Activated CD4-positive, alpha-beta T cell treated with anti-CD3 and anti-CD28 coated beads, Interleukin-2, Interleukin-4, amounts not matched to agents 100 ng/mL and 50 ng/mL, durations not matched to agents 16 hours and 8 hours (primary cell): ENCODE data around the gene SCUBE1.

Experiments used
- DNase-seq: peaks from one replicate; pipeline ENCODE4 v3.0.0-alpha.2; 2020; ENCODE audit warnings: low spot score

The SCUBE1 gene

DNA sequence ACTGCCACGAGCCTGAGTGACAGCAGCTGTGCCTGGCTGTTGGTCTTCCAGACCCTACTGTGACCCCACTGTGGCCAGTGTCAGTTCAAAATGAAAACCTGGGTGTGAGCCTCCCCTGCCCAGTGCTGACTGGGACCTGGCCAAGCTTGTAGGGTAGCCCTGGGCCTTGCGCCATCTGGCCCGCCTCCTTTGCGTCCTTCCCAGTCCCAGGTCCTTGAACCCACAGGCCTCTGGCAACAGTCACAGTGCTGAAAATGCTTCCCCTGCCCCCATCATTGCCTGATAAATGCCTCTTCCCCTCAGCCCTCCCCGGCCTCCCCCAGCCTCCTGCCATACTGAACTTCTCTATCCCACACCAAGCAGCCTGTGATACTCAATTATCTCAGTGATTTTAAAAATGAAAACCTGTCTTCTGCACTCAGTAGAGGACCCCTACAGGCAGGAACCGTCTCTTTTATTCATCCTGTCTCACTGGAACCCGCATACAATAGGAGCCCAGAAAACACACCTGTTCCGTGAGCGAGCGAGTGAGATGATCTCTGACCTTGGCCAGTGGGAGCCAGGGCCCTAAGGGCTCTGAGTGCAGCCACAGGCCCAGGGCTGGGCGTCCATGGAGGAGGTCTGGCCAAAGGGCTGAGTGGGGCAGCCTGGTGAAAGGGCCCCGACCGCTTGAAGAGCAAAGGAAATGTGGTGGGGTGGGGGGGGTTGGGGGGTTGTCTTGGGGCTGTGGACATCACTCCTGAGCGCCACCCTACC, 106.6 kb downstream of the SCUBE1 start:
- no peak for DNase-seq

DNA sequence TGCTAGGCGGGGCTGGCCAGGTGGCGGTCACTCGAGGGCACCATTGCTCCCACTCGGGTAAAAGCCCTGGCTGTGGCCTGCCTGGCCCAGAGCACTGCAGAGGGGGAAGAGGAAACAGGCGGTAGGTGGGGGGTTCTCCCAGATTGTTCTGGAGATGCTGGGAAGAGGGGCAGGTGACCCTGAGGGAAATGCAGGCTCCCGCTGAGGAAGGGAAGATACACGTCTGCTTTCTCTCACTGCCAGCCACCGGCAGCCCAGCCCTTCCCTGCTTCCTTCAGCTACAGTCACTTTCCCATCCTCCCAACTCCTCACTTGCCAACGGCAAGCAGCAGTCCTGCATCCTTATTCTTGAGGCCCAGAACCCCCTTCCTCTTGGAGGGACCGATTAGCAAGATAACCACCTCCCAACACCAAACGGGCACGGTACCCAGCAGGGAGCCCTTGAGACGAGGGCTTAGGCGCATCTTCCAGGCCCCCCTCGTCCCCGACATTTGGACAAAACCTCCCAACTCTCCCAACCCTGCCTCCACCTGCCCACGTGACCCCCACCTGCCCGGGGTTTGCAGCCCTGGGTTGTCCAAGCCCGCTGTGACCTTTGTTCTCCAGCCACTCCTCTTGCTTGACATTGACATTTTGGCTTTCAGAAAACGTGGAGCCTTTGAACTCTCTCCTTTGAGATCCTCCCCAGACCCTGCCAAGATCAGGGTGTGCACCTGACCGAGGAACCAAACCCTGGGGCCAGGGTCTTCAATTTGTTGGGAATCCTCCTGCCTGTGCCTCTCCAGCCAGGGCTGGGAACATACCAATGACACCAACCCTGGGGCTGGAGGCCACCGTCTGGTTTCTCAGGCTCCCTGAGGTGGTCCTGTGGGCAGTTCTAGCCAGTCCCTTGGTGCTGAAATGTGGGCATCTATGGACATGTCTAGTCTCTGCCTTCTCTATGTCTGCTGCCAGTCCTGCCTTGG, 107.4 kb downstream of the SCUBE1 start:
- DNase-seq, result no peak

DNA sequence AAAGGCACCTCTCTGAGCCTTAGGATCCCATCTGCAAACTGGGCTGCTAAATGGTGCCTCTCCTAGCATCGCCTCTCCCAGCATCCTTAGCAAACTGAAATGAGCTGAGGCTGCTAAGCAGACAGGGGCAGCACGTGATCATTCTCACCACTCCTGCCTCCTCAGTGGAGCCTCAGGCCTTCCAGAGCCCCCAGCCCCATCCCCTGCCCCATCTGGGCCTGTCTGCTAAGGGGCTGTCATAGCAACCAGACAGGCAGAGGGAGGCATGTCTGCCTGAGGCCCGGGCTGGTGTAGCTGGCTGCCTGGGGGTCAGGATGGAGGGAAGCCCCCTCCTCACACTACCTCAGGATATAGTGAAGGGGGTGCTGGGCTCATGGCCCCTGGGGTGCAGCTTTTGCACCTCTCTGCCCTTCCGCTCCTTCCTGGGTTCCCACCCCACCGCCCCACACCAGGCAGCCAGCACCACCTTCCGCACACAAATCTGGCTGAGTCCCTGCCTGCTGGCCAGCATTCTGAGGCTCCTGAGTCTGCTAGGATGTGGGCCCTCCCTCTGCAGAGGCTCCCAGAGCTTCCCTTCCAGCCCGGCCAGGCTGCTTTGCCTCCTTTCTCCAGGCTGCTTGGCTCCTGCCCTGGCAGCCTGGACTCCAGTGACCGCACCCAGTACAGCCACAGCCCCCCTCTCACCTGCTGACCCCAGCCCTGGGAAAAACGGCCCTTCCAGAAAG, 108.7 kb downstream of the SCUBE1 start:
- DNase-seq, result no peak

DNA sequence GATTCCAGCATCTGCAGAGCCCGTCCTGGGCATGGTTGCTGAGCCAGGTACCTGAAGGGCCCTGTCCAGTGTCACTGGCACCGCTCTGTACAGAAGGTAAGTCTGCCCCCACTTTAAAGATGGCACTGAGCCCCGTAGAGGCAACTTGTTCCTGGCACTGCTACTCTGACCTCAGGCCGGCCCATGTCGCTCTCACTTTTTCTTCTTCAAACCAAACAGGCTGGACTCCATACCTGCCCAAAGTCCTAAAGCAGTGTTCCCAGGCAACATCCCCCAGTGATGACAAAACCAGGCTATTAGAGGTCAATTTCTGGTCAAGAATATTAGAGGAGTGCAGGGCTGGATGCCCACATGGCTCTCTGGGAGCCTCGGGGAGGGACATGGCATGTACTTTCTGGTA, 109.6 kb downstream of the SCUBE1 start:
- DNase-seq, result no peak

DNA sequence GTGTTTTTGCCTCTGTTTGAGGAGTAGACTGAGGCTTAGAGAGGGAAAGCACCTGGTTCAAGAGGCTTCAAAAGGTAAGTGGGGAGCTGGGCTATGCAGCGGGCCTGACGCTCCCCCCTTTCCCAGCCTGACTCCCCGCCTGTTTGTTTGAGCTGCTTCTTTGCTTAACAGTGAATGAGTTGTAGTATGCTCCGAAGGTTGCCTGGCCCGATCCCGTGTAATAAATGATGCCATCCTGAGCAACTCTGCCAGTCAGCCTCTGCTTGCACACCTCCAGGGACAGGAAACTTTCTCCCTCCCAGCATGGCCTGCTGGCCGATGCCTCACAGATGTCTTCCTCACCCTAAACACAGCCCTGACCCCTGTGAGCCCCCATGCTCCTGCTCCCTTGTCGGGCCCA, 110.7 kb downstream of the SCUBE1 start:
- DNase-seq, result no peak

DNA sequence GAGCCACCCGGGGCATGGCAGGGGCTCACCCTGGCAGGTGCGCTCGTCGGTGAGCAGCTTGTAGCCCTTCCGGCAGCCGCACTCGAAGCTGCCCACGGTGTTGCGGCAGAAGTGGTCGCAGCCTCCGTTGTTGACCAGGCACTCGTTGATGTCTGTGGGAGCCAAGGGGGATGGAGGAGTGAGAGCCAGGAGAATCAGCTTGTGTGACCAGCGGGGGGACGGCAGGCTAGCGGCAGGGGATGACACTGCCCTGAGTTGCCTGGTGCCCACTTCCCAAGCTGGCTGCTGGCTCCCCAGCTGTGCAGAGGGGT, 111.5 kb downstream of the SCUBE1 start:
- DNase-seq, result no peak

DNA sequence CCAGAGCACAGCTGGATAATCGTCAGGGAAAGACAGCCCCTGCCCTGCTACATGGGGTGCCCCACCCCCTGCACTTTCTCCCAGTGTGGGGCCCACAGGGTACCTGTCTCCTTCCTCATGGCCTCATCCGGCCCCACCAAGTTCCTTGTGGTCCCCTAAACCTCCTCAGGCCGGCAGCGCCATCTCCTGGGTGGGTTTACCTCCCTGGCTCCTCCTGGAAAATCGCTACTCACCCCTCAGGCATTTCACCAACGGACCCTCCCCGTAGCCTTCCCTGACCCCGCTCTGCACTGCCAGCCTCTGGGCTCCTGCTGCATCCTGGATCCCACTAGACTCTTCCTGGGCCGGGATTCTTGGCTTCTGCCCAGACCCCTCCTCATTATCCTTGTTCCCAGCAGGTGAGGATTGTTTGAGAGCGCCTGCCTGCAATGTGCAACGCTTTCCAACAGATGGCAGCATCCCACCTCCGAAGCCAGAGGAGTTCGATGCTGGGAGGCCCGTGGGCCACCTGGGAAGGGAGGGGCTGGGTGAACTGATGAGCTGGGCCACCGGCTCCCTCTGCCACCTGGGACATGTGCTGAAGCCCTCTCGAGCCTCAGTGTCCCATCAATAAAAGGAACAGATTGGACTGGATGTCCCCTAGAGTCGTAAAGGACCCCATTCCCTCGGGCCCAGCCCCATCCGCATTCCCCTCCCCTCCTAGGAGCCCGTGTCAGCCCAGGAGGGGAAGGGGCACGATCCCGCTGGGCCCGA, 112.0 kb downstream of the SCUBE1 start:
- peak; percentile 69 for DNase-seq

DNA sequence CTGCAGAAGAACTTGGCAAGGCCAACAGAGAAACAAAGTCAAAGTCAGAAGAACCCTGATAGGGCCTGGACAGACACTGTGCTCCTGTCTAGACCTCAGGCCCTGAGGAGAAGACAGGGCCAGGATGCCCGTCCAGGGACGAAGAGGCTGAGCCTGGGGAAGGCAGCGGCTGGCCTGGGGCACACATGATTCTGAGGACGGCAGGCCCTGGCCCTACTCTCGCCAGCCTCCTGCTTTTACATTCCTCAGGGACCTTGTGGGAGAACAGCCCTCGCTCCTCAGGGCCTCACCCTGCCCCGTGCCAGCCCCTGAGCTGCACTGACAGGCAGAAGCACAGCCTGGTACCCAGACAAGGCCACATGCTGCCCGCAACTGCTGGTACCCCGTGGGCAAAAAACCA, 112.6 kb downstream of the SCUBE1 start:
- no peak for DNase-seq

DNA sequence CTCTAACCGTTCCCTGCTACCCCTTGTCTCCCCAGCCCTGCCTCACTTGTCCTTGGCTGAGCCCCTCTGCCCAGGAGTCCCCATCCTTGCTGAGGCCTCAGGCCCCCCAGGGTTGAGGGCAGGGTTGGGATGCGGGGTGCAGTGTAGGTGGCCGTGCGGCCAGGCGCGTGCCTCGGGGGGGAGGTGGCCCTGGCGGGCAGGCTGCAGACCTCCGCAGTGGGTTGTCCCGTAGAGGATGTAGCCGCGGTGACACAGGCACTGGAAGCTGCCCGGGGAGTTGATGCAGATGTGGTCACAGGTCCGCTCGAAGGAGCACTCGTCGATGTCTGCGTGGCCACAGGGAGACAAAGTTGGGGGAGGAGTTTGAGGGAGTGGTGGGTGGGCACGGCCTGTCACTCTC, 114.3 kb downstream of the SCUBE1 start:
- DNase-seq, result no peak

DNA sequence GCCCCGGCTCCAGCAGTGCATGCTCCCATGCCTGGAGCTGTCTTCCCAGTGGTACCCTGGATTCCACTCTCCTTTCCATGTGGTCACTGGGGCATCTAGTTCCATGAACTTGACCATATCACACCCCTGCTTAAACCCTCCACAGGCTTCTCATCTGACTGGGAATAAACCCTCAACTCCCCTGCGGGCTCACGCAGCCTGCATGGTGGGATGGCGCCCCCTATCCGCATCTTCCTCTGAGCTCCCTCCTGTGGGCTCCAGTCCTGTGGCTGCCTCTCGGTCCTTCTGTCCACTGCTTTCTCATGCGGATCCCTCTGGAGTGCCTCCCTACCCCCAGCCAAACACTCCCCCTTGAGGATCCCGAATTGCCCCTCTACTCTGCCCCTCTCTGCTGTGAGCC, 114.8 kb downstream of the SCUBE1 start:
- DNase-seq, result peak; percentile 13

DNA sequence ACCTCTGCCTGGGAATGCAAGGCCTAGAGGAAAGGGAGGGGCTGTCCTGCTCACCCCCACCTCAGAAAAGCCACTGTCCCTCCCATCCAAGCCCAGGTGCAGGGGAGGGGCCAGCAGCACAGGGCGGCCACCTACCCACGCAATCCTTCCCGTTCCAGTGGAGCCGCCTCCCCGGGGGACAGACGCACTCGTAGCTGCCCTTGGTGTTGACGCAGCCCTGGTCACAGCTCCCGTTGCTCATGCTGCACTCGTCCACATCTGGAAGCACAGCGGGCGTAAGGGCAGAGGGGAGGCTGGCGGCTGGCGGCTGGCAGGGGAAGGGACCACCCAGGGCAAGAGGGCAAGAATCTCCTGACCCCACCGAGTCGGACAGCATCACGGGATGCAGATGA, 115.9 kb downstream of the SCUBE1 start:
- no peak for DNase-seq

DNA sequence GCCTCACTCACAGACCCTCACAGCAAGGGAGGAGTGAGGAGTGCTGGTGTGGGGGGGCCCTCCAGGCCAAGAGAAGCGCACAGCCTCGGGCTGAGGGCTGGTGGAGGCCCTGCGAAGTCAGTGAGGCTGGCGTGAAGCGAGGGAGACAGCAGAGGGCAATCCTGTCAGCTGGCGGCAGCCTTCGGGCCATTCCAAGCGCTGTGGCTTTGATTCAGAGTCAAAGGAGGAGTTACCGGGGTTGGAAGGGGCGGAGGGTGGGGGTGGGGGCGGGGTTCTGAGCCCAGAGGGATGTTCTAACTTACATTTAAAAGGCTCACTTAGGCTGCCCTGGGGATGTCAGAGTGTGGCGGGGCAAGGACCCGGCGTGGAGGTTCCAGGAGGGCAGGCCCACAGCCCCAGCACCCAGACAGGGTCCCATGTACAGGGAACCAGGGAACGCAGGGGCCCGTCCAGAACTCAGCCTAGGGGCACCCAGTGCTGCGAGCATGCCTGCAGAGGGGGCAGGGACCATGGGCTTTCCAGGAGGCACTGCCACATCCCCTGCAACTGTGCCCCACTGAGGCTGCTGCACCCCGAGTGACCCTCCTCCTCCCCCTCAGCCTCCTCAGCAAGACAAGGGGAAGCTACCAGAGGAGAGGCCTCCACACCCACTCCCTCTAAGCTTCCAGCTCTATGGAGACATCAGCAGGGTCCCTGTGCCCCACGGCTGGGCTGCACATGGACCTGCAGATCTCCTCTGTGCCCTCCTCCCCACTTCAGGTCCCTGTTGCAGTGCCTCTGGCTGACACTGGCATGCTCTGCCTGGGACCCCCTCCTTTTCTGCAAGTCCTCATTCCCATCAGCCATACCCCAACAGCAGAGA, 116.6 kb downstream of the SCUBE1 start:
- DNase-seq, result no peak

DNA sequence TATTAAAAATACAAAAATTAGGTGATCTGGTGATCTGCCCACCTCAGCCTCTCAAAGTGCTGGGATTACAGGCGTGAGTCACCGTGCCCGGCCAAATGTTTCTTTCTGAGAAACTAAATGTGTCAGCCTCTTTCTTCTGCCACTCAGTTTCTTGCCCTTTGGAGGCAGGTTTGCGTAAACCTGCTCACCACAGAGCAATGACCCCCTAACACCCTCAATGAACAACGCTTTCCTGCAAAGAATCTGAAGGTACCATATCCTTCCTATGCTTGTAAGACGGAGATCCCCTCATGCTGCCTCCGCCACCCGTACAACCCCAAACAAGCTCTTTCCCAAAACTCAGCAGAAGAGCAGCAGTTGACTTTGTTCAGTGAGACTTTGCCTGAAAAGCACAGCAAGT, 117.6 kb downstream of the SCUBE1 start:
- DNase-seq, result no peak

DNA sequence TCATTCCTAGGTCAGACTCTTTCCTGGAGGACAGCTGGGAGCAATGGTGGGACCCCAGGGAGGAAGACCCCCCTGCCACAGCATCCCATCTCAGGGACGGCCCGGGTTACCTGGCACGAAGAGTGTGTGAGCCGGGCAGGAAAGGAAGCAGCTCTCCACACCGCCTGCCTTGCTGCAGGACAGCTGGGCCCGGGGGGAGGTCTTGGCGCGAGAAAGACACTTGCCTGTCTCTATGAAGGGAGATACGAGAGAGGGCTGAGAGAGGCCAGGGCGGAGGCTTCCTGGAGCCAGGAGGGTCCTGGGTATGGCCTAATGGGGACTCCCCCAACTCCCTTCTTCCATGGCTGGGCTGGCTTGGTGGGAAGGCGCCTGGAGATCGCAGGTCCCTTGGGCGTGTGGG, 120.2 kb downstream of the SCUBE1 start:
- no peak for DNase-seq

DNA sequence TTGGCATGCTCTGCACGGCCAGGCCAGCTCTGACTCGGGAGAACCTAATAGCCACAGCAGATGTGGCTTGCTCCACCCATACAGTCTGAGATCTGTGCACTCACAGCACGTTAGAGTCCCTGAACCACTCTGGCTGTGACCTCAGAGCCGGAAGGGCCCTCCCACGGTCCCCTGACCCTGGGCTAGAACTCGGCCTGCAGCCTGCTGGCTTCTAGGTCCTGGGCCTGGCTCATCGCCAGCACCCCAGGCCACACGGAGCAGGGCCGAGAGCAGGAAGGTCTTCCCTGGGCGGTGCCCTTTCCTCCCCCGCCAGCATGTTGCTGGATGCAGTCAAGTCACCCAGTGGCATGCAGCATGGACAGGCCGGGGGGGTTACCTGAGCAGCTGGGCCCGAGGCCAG, 120.9 kb downstream of the SCUBE1 start:
- DNase-seq, result no peak

DNA sequence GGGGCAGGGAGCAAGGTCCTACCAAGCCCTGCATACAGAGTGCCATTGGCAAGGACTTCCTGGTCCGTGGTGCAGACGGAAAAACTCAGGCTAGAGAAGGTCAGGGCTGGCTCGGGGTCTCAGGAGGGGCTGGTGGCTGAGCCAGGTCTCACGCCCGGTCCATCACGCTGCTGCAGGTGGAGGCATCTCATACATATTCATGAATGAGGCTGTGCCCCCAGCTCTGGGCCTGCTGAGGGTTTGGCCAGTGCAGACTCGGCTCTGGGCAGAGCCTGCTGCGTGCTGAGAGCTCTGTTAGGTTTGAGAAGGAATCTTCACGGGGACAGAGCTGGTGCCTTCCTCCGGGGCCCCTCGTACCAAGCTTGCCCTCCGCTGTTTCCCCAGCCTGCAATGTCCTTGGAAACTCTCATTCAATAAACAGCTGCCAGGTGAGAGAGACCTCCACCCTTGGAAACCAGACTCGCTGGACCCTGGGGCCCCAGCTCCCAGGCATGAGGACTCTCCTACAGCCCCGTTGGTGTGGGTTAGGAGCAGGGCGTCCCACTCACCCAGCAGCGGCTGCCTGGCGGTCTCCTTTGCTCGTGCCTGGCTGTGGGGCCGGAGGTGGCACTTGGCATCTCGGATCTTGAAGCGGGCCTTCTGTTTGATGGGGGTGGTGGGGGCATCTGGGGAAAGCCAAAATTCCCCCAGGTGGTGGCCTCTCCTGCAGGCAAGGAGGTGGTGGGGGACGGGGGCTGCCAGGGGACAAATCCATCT, 122.4 kb downstream of the SCUBE1 start:
- no peak for DNase-seq

DNA sequence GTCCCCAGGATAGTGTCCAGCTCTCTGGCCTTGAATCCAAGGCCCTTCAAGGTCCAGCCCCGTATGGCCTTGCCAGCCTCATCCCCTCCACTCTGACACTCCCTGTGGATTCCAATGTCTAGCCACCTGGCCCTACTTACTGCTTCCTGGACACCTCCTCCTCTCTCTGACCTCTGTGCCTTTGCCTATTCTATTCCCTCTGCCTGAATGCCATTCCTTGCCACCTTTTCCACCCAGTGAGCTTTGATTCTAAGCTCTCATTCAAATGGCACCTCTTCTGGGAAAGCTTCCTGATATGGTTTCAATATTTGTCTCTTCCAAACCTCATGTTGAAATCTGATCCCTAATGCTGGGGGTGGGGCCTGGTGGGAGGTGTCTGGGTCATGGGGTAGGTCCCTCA, 124.4 kb downstream of the SCUBE1 start:
- DNase-seq, result no peak

DNA sequence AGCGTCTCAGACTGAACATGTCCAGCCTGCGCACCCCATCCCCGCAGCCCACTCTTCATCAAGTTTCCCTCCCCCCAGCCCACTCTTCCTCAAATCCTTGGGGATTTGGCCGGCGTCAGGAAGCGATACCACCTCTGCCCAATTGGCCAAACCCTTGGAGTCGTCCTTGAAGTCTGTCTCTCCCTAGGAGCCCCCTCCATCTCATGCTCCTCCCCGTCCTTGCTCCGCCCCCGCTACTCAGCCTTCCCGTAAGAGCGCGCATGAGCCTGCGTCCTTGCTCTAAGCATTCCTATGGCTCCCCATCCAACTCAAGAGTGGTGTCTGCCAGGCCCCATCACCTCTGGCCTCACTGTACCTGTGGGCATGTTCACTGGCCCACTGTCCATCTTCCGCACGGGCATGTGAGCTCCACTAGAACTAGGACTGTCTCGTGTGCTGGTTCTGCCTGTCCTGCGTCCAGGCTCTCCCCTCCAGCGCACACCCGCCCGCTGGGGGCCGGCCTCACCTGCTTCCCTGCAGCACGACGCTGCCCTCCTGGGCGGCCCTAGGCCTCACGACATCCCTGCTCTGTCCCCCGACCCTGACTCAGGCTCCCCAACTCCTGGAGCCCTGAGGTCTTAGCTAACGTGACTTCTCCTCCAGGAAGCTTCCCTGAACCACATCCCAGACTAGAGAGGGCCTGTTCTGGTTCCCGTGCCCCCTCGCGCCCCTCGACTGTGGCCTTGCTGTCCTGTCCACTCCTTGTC, 125.7 kb downstream of the SCUBE1 start:
- no peak for DNase-seq

DNA sequence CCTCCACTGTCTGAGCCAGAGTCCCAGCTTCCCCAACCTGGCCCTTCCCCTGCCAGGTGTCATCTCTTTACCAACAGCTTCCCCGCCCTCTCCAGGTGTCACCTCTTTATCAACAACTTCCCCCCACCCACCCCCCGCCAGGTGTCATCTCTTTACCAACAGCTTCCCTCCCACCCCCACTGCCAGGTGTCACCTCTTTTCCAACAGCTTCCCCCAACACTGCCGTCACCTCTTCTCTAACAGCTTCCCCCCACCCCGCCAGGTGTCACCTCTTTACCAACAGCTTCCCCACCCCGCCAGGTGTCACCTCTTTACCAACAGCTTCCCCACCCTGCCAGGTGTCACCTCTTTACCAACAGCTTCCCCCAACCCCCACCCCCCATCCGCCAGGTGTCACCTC, 126.4 kb downstream of the SCUBE1 start:
- no peak for DNase-seq

DNA sequence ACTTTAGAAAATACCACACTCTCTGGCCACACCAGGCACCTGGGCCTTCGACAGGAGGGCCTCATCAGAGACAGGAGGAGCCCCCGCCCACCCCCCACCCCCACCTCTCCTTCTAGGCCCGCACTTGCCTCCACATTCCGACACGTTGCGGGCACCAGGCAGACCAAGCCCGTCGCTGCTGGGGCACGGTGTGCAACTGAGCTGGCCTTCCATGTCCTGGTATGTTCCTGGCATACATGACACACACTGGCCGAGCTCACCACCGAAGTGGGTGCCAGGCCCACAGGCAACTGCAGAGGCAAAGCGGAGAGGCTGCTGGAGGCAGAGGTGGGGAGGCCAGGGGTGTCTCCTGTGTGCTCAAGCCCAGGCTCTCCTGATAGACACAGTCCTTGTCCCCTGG, 129.2 kb downstream of the SCUBE1 start:
- DNase-seq, result no peak
